PC-3 (cell line): ENCODE measurements around the gene AGXT. TPM values are rescaled to one million over a fixed set of nuclear protein-coding genes. Genes with fewer than 3 reads are reported as not detected.
A peak's percentile ranks its signal among the peaks of the same experiment; 100 is the strongest.

Experiments
- ATAC-seq: fragments of 200-7000 bp; cut with Tn5 transposase; 2 replicates; pipeline ENCODE4 v1.9.1; 2020; ENCODE audit warnings: mild to moderate bottlenecking, moderate library complexity
- BruUV-seq: library from RNA; stranded (reverse); fragments of 400-500 nt; replicated peaks from 2 replicates; lab custom pipeline; 2021; lab: Mats Ljungman, UMichigan
- CTCF ChIA-PET: fragments of 300-600 bp; sonication (Branson Sonifier 250); formaldehyde crosslinking; loops from one replicate; lab custom pipeline; 2022; ENCODE audit warnings: antibody characterized with exemption; lab: Charles Lee
- POLR2A ChIA-PET: fragments of 300-600 bp; sonication (Branson Sonifier 250); formaldehyde crosslinking; loops from one replicate; lab custom pipeline; 2022; ENCODE audit warnings: antibody characterized with exemption; ENCODE audit not compliant: unreplicated experiment; lab: Charles Lee
- DNase-seq: peaks from one replicate; pipeline ENCODE4 v3.0.0-alpha.2; 2015
- H2AFZ ChIP-seq: fragments of 300-600 bp; sonication (generic); 2 replicates; pipeline ENCODE4 v1.6.0; 2016; ENCODE audit warnings: antibody characterized with exemption, low read length
- H3F3A ChIP-seq: fragments of 300-600 bp; sonication (generic); one replicate; pipeline ENCODE4 v1.6.0; 2017; ENCODE audit warnings: antibody characterized with exemption, low read length, control low read depth, mild to moderate bottlenecking; ENCODE audit not compliant: unreplicated experiment
- H3K27ac ChIP-seq: fragments of 300-600 bp; sonication (generic); 2 replicates; pipeline ENCODE4 v1.5.1; 2016; ENCODE audit warnings: mild to moderate bottlenecking, low read length
- H3K27me3 ChIP-seq: fragments of 300-600 bp; sonication (generic); 2 replicates; pipeline ENCODE4 v1.6.1; 2016; ENCODE audit warnings: low read length, mixed read lengths
- H3K36me3 ChIP-seq: fragments of 300-600 bp; sonication (generic); 2 replicates; pipeline ENCODE4 v1.6.1; 2016; ENCODE audit warnings: low read depth, mixed run types, low read length, mixed read lengths
- H3K4me1 ChIP-seq: fragments of 300-600 bp; sonication (generic); 2 replicates; pipeline ENCODE4 v1.5.1; 2016; ENCODE audit warnings: low read length; ENCODE audit not compliant: insufficient read depth
- H3K4me2 ChIP-seq: fragments of 300-600 bp; sonication (generic); 2 replicates; pipeline ENCODE4 v1.6.0; 2016; ENCODE audit warnings: low read length
- H3K4me3 ChIP-seq: fragments of 300-600 bp; sonication (generic); 2 replicates; pipeline ENCODE4 v1.5.1; 2016; ENCODE audit warnings: mild to moderate bottlenecking, low read length, mixed read lengths
- H3K79me2 ChIP-seq: fragments of 300-600 bp; sonication (generic); 2 replicates; pipeline ENCODE4 v1.6.1; 2017; ENCODE audit warnings: low read length, mixed read lengths
- H3K9ac ChIP-seq: fragments of 300-600 bp; sonication (generic); 2 replicates; pipeline ENCODE4 v1.6.0; 2016; ENCODE audit warnings: mild to moderate bottlenecking, low read length
- H3K9me2 ChIP-seq: fragments of 300-600 bp; sonication (generic); replicated peaks from 2 replicates; pipeline ENCODE4 v1.6.1; 2016; ENCODE audit warnings: mixed run types, low read length, mixed read lengths
- H3K9me3 ChIP-seq: fragments of 300-600 bp; sonication (generic); 2 replicates; pipeline ENCODE4 v1.6.1; 2016; ENCODE audit warnings: low read length, mixed read lengths
- H4K20me1 ChIP-seq: fragments of 300-600 bp; sonication (generic); 2 replicates; pipeline ENCODE4 v1.6.1; 2016; ENCODE audit warnings: low read length, mixed read lengths
- CTCF ChIP-seq: fragments of 300-600 bp; sonication (generic); conservative IDR thresholded peaks from 2 replicates; pipeline ENCODE4 v1.5.1; 2017; ENCODE audit warnings: antibody characterized with exemption, low read depth, mild to moderate bottlenecking, low read length
- EZH2 ChIP-seq: fragments of 300-600 bp; sonication (generic); IDR thresholded peaks from one replicate; pipeline ENCODE4 v1.6.1; 2017; ENCODE audit warnings: antibody characterized with exemption, mild to moderate bottlenecking, low read length; ENCODE audit not compliant: unreplicated experiment
- EZH2phosphoT487 ChIP-seq: fragments of 300-600 bp; sonication (generic); IDR thresholded peaks from 2 replicates; pipeline ENCODE4 v1.6.1; 2018; ENCODE audit warnings: mild to moderate bottlenecking, antibody characterized with exemption, low read length, borderline replicate concordance
- intact Hi-C: fragments of 100-400 bp; cut with micrococcal nuclease; formaldehyde crosslinking; loops from 2 replicates; pipeline ENCODE4 v1.9.0; 2023
- total RNA-seq: library from RNA; depleted of rRNA; stranded (reverse); fragments of >200 nt; gene quantifications from 2 replicates; pipeline ENCODE4 v1.2.3, GENCODE V29; 2014

AGXT gene
- total RNA-seq, 1 experiment from 2014 or later, result not detected

DNA sequence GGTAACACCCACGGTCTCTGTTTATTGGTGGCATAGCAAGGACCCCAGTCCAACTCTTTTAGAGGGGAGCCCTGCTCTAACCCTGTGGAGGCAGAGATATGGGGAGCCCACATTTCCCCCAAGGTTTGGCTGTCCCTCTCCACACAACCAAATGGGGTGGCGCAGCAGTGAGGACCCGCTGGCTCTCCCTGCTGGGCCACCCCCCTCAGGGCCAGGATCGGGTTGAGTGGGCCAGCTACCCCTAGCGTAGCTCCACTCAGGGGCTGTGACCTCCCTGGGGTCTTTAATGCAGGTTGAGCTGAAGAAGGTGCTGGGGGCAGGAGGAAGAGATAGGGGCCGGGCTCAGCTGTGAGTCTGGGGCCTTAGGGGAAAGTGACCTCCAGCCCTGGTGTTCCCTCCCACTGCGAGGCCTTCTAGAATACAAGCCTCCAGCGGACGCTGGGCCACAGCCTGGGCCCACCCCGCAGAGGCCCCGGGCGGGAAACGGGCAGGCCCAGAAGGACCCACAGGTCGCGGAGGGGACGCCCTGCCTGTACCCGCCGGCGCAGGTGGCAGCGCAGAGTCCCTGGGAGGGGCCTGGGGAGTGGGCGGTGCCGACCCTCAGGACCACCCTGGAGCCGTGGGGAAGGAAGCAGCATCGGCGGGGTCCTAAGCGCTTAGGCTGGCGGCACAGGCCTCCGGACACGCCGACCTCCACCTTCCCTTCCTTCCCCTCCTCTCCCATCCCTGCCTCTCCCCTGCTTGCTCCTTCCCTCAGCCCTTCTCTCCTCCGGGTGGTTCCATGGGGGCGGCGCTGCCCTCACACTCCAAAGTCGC, 47.1 kb downstream of the AGXT start:
- CTCF ChIA-PET, result no interaction called here

DNA sequence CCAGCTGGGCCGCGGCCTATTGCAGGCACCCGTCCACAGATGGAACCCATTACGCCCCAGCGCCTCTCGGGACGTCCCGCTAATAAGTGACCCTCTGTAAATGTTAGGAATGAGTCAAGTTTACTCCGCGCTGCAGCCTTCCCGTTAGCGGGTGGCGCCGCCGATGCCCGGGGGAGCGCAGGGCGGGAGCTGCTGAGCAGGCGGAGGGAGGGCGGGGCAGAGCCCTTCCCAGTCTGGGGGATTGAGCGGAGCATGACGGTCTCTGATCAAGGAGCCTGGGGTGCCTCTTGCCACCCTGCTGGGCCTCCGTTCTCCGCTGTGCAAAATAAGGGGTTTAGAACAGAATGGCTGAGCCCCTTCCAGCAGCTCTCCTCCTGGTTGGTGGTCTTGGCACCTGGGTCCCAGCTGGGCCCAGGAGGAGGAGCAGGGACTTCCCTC, 48.0 kb downstream of the AGXT start:
- H3K79me2 ChIP-seq, result no peaks in the 10 kb centered on the region
- H3K4me1 ChIP-seq, result peaks cover 19% of the 10 kb centered on the region
- H2AFZ ChIP-seq, result no peak overlapping the region
- no peaks in the 10 kb centered on the region for H3K36me3 ChIP-seq
- ChIA-PET POLR2A (no interaction called here), CTCF (no interaction called here)
- no peaks in the 10 kb centered on the region for H3K27me3 ChIP-seq
- no TSS peak for BruUV-seq
- peak; percentile 55 for DNase-seq
- no peaks in the 10 kb centered on the region for H3F3A ChIP-seq
- intact Hi-C loops, result loop anchor here (10.0 kb wide), 2 partner anchors 78 to 308 kb away; partner anchors contain the start of gene SNED1
- H3K4me2 ChIP-seq, result no peak overlapping the region
- H3K9me3 ChIP-seq, result no peaks in the 10 kb centered on the region
- no peak overlapping the region for H3K27ac ChIP-seq
- TF ChIP-seq EZH2phosphoT487, result no peak
- TF ChIP-seq EZH2, result no peak
- TF ChIP-seq CTCF, result no peak
- H3K9me2 ChIP-seq, result no peaks in the 10 kb centered on the region
- no peak overlapping the region for H3K9ac ChIP-seq
- ATAC-seq, result peak; percentile 40
- H3K4me3 ChIP-seq, result no peak overlapping the region
- H4K20me1 ChIP-seq, result no peaks in the 10 kb centered on the region

More for the DNA sequence above, 47.1 kb downstream of the AGXT start:
- H3K9ac ChIP-seq, result no peak overlapping the region
- POLR2A ChIA-PET, result no interaction called here
- H2AFZ ChIP-seq, result no peak overlapping the region
- no TSS peak for BruUV-seq
- H3K27ac ChIP-seq, result no peak overlapping the region
- no peaks in the 10 kb centered on the region for H3K9me2 ChIP-seq
- no peaks in the 10 kb centered on the region for H3K9me3 ChIP-seq
- H3K27me3 ChIP-seq, result no peaks in the 10 kb centered on the region
- no peak overlapping the region for H3K4me3 ChIP-seq
- H3F3A ChIP-seq, result no peaks in the 10 kb centered on the region
- TF ChIP-seq EZH2 (no peak), CTCF (no peak), EZH2phosphoT487 (no peak)
- intact Hi-C loops, result loop anchor here (10.0 kb wide), 2 partner anchors 79 to 309 kb away; partner anchors contain the start of gene SNED1
- ATAC-seq (no peak), DNase-seq (no peak)
- peaks cover 12% of the 10 kb centered on the region for H3K4me1 ChIP-seq
- H3K79me2 ChIP-seq, result no peaks in the 10 kb centered on the region
- no peaks in the 10 kb centered on the region for H4K20me1 ChIP-seq
- H3K36me3 ChIP-seq, result no peaks in the 10 kb centered on the region
- H3K4me2 ChIP-seq, result no peak overlapping the region
